ENCODE results near the gene PRPH2.

GRCh38 chr6:42693725-42694323, 28.6 kb downstream of the PRPH2 start:
- TF ChIP-seq POLR2AphosphoS5 (IDR thresholded peaks at IDR 0.05; ENCODE audit: low read depth, low read length) (no peak), REST (IDR thresholded peaks at IDR 0.05; ENCODE audit: low read depth, low read length) (no peak), CTCF (IDR thresholded peaks at IDR 0.05) (no peak), NRF1 (IDR thresholded peaks at IDR 0.05; ENCODE audit: low read depth, low read length) (no peak), RXRA (IDR thresholded peaks at IDR 0.05; ENCODE audit: borderline replicate concordance, low read depth) (no peak), EZH2phosphoT487 (IDR thresholded peaks at IDR 0.05; ENCODE audit: borderline replicate concordance, low read depth) (no peak), YY1 (IDR thresholded peaks at IDR 0.05; ENCODE audit: low read depth) (no peak), RFX5 (IDR thresholded peaks at IDR 0.05; ENCODE audit: low read length) (no peak), EP300 (IDR thresholded peaks at IDR 0.05; ENCODE audit: borderline replicate concordance in 1 of 2, low read depth in 1 of 2, low read length in 1 of 2) (no peak), PBX3 (IDR thresholded peaks at IDR 0.05) (no peak)

Measured in SK-N-SH (cell line).